EH (cell line): ENCODE data around the gene GIPR.
"Not testable (repeated sequence)": the region's sequence is repeated elsewhere in the genome, so short reads cannot be mapped to it uniquely, and the experiment has no call there.

Experiments used
- DNase-seq: peaks from one replicate; pipeline ENCODE4 v3.0.0-alpha.2; 2015; ENCODE audit warnings: low read depth

The GIPR gene

DNA sequence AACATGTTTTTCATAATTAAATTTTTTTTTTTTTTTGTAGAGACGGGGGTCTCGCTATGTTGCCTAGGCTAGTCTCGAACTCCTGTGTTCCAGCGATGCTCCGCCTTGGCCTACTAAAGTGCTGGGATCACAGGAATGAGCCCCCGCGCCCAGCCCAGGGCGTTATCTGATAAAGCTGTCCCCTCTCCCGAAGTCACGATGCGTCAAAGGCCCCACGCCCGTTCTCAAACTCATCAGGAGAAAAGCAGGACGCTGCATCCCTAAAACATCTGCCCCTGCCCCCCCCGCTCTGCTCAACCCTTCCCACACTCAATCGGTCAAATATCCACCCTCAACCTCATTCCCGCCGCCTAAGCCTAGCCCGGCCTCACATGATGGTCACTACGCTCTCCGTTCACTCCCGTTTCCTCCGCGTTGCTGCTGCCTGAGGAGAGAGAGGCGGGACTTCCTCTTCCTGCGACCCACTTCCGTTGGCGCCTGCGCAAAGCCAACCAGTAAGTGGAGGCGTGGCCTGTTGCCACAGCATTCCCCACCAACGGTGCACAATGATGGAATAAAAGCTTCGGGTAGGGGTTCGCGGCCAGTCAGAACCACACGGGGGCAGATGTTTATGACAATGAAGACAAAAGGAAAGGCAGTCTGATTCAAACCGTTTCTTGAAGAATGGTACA is 23.6 kb downstream of the GIPR start, which contains the start of gene SNRPD2:
Gene SNRPD2 (minus strand): TSS at position 438 of the 671 bp plus-strand sequence. CDS start 65 bp downstream, at position 373.
- DNase-seq: peak; percentile 96

GRCh38 chr19:45692187-45693105 is 24.4 kb downstream of the GIPR start, which contains the start of gene QPCTL:
QPCTL (plus strand) TSS chr19:45692666; CDS start chr19:45692704, 38 bp downstream.
- peak; percentile 100 for DNase-seq

DNA sequence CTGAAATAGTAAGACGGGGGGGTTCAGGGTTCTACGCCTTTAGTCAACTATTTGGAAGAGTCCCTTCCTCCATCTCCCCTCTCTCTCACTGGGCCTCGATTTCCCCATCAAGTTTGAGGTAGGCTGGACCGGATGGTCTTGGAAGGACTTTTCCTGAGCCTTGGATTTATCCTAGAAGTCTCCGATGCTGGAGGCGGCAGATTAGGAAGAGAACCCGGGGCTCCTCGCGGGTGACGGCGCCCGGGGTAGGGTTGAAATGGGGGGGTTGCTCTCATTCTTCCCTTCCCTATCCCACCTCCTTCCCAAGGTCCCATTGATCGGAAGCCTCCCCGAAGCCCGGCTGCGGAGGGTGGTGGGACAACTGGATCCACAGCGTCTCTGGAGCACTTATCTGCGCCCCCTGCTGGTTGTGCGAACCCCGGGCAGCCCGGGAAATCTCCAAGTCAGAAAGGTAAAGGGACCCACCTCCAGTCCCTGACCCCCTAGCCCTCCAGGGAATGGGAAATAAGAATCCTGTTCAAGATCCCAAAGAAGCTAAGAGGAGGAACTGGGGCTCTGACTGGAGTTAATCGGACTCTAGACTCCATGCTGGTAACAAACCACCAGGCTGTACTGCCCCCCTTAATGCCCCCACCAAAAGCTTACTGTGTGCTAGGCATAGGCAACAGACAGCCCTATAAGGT is 25.2 kb downstream of the GIPR start:
- DNase-seq: peak; percentile 71

DNA sequence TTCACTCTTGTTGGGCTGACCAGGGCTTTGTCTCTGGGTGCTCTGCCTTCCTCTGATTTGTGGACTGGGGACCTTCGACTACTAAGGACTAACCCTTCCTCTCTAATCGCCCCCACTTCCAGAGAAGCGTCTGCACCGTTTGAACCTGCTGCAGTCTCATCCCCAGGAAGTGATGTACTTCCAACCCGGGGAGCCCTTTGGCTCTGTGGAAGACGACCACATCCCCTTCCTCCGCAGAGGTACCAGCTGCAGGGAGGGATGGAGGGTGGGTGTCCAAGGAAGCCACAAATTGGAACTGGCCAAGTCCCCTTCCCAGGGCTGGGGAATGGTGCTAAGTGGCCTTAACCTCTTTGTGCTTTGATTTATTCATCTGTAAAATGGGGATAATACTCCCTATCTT is 33.7 kb downstream of the GIPR start:
- DNase-seq: no peak

DNA sequence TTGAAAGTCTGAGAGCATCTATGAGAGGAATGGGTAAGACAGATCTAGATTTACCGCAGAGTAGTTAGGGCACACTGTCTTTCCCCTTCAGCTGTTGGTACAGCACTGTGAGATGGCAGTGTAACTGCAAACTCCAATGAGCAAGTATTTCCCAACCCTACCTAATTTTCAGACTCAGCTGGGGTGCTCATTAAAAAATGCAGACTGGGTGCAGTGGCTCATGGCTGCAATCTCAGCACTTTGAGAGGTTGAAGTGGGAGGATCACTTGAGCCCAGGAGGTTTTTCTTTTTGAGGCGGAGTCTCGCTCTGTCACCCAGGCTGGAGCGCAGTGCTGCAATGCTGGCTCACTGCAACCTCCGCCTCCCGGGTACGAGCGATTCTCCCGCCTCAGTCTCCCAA is 37.1 kb downstream of the GIPR start:
- DNase-seq: no peak

DNA sequence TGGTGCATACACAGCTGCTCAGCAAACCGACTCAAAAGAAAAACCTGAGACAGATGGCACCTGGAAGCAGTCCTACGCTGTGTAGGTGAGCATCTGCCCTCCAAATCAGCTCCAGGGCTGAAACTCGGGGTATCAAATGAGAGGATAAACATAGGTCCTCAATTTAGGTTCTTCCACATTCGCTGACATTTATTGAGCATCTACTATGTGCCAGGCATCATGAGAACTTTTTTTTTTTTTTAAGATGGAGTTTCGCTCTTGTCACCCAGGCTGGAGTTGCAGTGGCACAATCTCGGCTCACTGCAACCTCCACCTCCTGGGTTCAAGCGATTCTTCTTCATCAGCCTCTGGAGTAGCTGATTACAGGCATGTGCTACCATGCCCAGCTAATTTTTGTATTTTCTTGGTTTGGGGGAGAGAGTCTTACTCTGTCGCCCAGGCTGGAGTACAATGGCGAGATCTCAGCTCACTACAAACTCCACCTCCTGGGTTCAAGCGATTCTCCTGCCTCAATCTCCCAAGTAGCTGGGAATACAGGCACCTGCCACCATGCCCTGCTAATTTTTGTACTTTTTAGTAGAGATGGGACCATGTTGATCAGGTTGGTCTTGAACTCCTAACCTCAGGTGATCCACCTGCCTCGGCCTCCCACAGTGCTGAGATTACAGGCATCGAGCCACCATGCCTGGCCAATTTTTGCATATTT is 37.8 kb downstream of the GIPR start:
- no peak for DNase-seq

GRCh38 chr19:45710356-45711130 is 42.5 kb downstream of the GIPR start:
- no peak for DNase-seq

- DNase-seq: no peak
These were observed 44.1 kb downstream of the GIPR start for GRCh38 chr19:45711851-45712698.

DNA sequence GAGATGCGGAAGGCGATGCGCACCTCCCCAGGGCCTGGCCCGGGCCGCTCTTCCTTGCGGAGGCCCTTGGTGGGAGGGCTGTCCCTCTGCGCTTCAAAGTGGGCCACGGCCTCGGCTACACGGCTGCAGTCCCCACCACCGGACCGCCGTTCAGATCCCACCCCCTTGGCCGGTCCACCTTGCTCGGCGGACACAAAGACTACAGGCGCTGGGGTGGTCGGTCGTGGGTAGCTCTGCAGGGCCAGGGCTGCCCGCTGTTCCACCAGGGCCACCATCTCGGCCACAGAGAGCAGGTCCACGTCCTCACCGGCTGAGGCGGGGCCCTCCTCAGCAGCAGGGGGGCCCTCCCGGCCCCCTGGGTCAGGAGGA is 44.7 kb downstream of the GIPR start:
- no peak for DNase-seq

DNA sequence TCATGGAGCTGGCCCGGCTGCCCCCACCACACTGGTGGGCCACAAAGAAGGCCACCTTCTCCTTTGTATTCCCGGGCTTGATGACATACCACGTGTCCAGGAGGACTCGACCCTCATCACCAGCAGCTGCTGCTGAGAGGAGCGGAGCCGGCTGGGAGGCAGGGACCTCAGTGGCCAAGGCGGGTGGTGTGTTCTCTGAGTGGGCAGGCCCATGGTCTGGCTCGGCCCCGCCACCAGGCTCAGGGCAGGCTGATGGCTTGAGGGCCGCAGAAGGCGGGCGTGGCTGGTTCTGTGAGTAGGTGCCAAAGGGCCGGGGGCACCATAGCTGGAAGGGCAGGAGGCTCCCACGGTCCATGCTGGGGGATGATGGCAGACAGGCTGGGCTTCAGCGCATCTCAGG is 45.1 kb downstream of the GIPR start:
- no peak for DNase-seq

DNA sequence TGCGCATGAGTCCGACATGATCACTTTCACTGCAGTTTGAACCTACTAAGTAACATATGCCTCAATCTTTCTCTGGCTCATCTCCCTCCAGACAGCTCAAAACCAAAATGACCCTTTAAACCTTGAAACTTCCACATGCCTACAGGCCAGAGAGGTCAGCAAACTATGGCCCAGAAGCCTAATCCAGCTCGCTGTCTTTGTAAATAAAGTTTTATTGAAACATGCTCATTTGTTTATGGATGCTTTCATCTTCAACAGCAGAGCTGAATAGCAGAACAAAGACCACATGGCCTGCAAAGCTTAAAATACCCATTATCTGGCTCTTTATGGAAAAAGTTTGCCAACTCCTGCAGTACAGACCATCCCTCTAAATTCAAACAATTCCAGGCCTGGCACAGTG is 47.1 kb downstream of the GIPR start:
- DNase-seq: no peak

GRCh38 chr19:45716359-45717130 is 48.5 kb downstream of the GIPR start:
- DNase-seq: peak; percentile 39

DNA sequence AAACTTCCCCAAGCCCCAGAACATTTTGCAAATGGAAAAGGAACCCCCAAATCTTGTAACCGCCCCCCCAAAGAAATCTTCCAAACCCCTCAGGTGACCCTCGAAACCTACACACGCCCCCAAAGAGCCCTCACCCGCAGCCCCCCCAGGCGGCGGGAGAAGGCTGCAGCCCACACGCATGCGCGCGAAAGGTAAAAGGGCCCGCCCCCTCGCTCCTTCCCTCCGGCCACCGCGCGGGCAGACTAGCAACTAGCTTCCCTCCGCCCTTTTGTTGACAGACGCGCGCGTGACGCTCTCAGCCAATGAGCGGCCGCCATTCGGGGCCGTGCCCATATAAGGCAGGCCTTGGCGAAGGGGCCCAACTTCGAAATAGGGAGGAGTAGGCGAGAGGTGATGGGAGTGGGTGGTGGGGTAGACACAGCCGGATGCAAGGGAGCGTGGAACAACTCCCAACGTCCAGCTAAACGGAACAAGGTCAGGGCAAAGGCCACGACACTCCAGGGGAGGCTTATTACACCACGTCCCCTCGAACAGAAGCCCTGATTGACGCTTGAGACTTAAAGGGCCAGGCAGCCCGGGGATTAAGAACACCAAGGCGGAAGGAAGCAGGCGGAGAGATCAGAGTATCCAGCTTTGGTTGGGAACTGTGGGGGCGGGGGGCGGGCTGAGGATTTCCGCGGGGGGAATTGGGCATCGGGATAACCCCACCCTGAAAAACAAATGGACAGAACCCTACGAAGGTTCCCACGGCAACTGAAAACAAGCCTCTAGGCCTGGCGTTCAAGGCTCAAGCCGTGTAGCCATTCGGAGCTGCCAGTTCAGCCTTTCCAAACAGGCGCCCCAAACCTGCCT is 49.3 kb downstream of the GIPR start:
- DNase-seq: peak; percentile 99

- no peak for DNase-seq
These were observed 50.1 kb downstream of the GIPR start for GRCh38 chr19:45717983-45718650.

GRCh38 chr19:45720065-45720464 is 52.0 kb downstream of the GIPR start:
- DNase-seq: not testable (repeated sequence)

- not testable (repeated sequence) for DNase-seq
These were observed 60.7 kb downstream of the GIPR start for GRCh38 chr19:45728683-45729082.

- DNase-seq: peak; percentile 25
These were observed 61.8 kb downstream of the GIPR start for GRCh38 chr19:45729800-45730290.
